K562 (cell line): ENCODE measurements around the gene GIT2. TPM values are rescaled to one million over a fixed set of nuclear protein-coding genes. Genes with fewer than 3 reads are reported as not detected.

Experiments
- AFF1 ChIP-seq, 2 experiments: fragments of 450-650 bp; IDR thresholded peaks; 2 replicates each; pipeline ENCODE4 v1.6.1; 2018; ENCODE audit warnings: mild to moderate bottlenecking in 2 of 2, low read depth in 1 of 2; ENCODE audit not compliant: partially characterized antibody in 2 of 2
- AFF4 ChIP-seq: sonication (generic); formaldehyde crosslinking; IDR thresholded peaks from 2 replicates; pipeline ENCODE4 v1.8.0; 2023; ENCODE audit warnings: mild to moderate bottlenecking, missing genetic modification reagents
- CBX3 ChIP-seq, 2 experiments: IDR thresholded peaks; 1 replicate in 1 of 2; 2 replicates in 1 of 2; pipeline ENCODE4 v1.6.1; 2012; ENCODE audit warnings: inconsistent platforms in 2 of 2, low read length in 2 of 2, borderline replicate concordance in 1 of 2, control low read depth in 1 of 2
- CLOCK ChIP-seq: fragments of 250-450 bp; sonication (Bioruptor Pico); IDR thresholded peaks from 2 replicates; pipeline ENCODE4 v1.4.0; 2020; ENCODE audit warnings: mild to moderate bottlenecking, moderate library complexity, borderline replicate concordance
- E2F4 ChIP-seq: sonication (generic); formaldehyde crosslinking; IDR thresholded peaks from 2 replicates; pipeline ENCODE4 v1.8.0; 2022; ENCODE audit warnings: mild to moderate bottlenecking, low read depth, missing genetic modification reagents
- GTF2B ChIP-seq: IDR thresholded peaks from 2 replicates; pipeline ENCODE4 v1.6.1; 2011; ENCODE audit not compliant: insufficient read length; ENCODE audit errors: extremely low read depth
- HNRNPLL ChIP-seq: fragments of 200-400 bp; formaldehyde crosslinking; IDR thresholded peaks from 2 replicates; pipeline ENCODE4 v1.6.1; 2017; ENCODE audit warnings: low read length, low read depth, mild to moderate bottlenecking; ENCODE audit not compliant: poor library complexity, severe bottlenecking
- NCOR1 ChIP-seq: fragments of 450-650 bp; IDR thresholded peaks from 2 replicates; pipeline ENCODE4 v1.6.1; 2016; ENCODE audit warnings: mild to moderate bottlenecking, moderate library complexity
- NUFIP1 ChIP-seq: fragments of 450-650 bp; IDR thresholded peaks from 2 replicates; pipeline ENCODE4 v1.6.1; 2018; ENCODE audit not compliant: partially characterized antibody
- STAG1 ChIP-seq: sonication (generic); formaldehyde crosslinking; IDR thresholded peaks from 2 replicates; pipeline ENCODE4 v1.5.0; 2020; ENCODE audit warnings: missing genetic modification reagents, borderline replicate concordance
- ZNF217 ChIP-seq: sonication (generic); formaldehyde crosslinking; IDR thresholded peaks from 2 replicates; pipeline ENCODE4 v1.8.0; 2022; ENCODE audit warnings: mild to moderate bottlenecking, missing genetic modification reagents
- ZNF23 ChIP-seq: fragments of 250-450 bp; sonication (Bioruptor Pico); IDR thresholded peaks from 2 replicates; pipeline ENCODE4 v1.4.0; 2020; ENCODE audit warnings: mild to moderate bottlenecking
- ZNF668 ChIP-seq: fragments of 250-450 bp; sonication (Bioruptor Pico); IDR thresholded peaks from 2 replicates; pipeline ENCODE4 v1.8.0; 2022; ENCODE audit warnings: mild to moderate bottlenecking, inconsistent platforms
- polyA plus RNA-seq, 8 experiments: library from polyadenylated mRNA; depleted of rRNA in 4 of 8; stranded (reverse) in 5 of 8; unstranded in 3 of 8; fragments of >200 nt; fragmentation: Nextera tagmentation in 2 of 8; fragmentation: Illumina TruSeq in 1 of 8; extraction: Ambion mirVana in 2 of 8; extraction: Trizol in 1 of 8; gene quantifications; 2 replicates each; pipeline versions ENCODE4 v1.2.1 to v1.2.3, GENCODE V29; 2011 to 2014; ENCODE audit warnings: inconsistent platforms in 1 of 8, missing spikeins in 1 of 8
- total RNA-seq, 7 experiments: library from RNA; depleted of rRNA in 6 of 7; stranded (reverse); fragments of >200 nt in 6 of 7; fragmentation: Illumina TruSeq in 2 of 7; extraction: Trizol in 2 of 7; gene quantifications; 2 replicates each; pipeline versions ENCODE4 v1.2.1 to v1.2.3, GENCODE V29; 2011 to 2021; ENCODE audit warnings: low replicate concordance in 1 of 7

GIT2 gene
- total and polyA plus RNA-seq, 9 of the 15 experiments (the other 6 are each of a cell fraction or from before 2014, with no cell fraction given): 4.0 to 30.4 (median 23.5) TPM

GRCh38 chr12:109880043-109880931, 115.9 kb downstream of the GIT2 start, which contains the start of gene GLTP (continued):
- TF ChIP-seq CLOCK (CRISPR knock-in tag) (no peak), ZNF23 (CRISPR knock-in tag) (no peak), E2F4 (no peak), AFF1 (IDR thresholded peaks at IDR 0.05; ENCODE audit: low read depth in 1 of 2, partially characterized antibody in 2 of 2) (no peak), STAG1 (CRISPR knock-in tag) (no peak), AFF4 (CRISPR knock-in tag) (no peak), GTF2B (no peak), CBX3 (IDR thresholded peaks at IDR 0.05; ENCODE audit: borderline replicate concordance in 1 of 2, low read length in 2 of 2) (no peak), HNRNPLL (peak; percentile 59), ZNF668 (CRISPR knock-in tag) (no peak), NCOR1 (no peak), ZNF217 (no peak), NUFIP1 (no peak)
